B cell (primary cell): Measurements from ENCODE around the gene NPEPL1.

ENCODE experiments used
- CTCF ChIP-seq: fragments of 200-600 bp; IDR thresholded peaks from one replicate; pipeline ENCODE4 v1.8.0; 2022; ENCODE audit warnings: antibody characterized with exemption, mild to moderate bottlenecking
- EZH2 ChIP-seq: IDR thresholded peaks from 2 replicates; pipeline ENCODE4 v1.6.1; 2012; ENCODE audit warnings: borderline replicate concordance, low read depth, mild to moderate bottlenecking, moderate library complexity, low read length; ENCODE audit not compliant: insufficient read depth, poor library complexity, severe bottlenecking

- TF ChIP-seq CTCF, result no peak
- TF ChIP-seq EZH2, result no peak
These were observed 16.6 kb downstream of the NPEPL1 start for GRCh38 chr20:58709013-58709702.
